Uterus (tissue), 2 donors: ENCODE measurements around the gene CRELD2.

ENCODE experiments used
- POLR2A ChIP-seq, 2 donors: fragments of 450-650 bp; IDR thresholded peaks; one replicate each; pipeline ENCODE4 v1.6.1; 2016; ENCODE audit warnings: antibody characterized with exemption in 2 of 2, mild to moderate bottlenecking in 1 of 2, moderate library complexity in 1 of 2
- TF ChIP-seq, protein P1 (sequence below), 4 experiments: fragments of 200-600 bp in 2 of 4; fragments of 450-650 bp in 2 of 4; sonication (generic) in 2 of 4; IDR thresholded peaks; one replicate each; pipeline ENCODE4 v1.5.1; 2016 to 2019; ENCODE audit warnings: antibody characterized with exemption in 4 of 4, mild to moderate bottlenecking in 2 of 4, moderate library complexity in 1 of 4

DNA sequence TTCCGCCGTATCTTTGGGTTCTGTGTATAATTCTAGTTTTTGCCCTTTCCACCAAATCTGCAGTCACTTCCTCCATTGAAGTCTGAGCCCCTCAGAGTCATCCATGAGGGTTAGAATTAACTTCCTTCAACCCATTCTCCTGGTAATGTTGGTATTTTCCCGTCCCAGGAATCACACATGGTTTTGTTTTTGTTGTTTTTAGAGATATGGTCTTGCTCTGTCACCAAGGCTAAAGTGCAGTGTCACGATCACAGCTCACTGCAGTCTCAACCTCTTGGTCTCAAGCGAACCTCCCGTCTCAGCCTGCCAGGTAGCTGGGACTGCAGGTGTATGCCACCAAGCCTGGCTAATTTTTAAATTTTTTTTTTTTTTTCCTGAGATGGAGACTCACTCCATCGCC is 46.1 kb upstream of the CRELD2 start:
- TF ChIP-seq, protein P1, sequence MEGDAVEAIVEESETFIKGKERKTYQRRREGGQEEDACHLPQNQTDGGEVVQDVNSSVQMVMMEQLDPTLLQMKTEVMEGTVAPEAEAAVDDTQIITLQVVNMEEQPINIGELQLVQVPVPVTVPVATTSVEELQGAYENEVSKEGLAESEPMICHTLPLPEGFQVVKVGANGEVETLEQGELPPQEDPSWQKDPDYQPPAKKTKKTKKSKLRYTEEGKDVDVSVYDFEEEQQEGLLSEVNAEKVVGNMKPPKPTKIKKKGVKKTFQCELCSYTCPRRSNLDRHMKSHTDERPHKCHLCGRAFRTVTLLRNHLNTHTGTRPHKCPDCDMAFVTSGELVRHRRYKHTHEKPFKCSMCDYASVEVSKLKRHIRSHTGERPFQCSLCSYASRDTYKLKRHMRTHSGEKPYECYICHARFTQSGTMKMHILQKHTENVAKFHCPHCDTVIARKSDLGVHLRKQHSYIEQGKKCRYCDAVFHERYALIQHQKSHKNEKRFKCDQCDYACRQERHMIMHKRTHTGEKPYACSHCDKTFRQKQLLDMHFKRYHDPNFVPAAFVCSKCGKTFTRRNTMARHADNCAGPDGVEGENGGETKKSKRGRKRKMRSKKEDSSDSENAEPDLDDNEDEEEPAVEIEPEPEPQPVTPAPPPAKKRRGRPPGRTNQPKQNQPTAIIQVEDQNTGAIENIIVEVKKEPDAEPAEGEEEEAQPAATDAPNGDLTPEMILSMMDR (IDR thresholded peaks at IDR 0.05): no peak
- no peak for TF ChIP-seq POLR2A (IDR thresholded peaks at IDR 0.05)
